ENCODE measurements around the gene EFCAB9.

DNA sequence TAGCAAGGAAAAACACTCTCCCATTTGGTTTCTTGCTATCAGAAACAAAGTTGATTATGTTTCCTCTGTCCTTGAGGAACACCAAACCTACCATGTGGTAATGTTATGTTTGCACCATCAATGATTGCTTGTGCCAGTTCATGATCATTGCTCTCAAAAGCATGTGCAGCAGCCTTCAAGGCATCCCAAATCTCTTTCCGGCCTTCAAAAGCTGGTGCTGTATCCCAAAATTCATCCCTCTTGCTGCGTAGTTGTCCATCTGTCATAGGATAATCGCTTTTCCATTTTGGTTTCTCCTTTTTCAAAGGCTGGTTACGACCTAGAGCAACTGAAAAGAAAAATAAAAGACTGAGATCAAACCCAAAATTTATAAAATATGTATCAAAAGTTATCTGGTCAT, 40.1 kb downstream of the EFCAB9 start:
- TF ChIP-seq CTCF (IDR thresholded peaks at IDR 0.05; ENCODE audit: poor library complexity, severe bottlenecking) (no peak), EZH2 (IDR thresholded peaks at IDR 0.05; ENCODE audit: borderline replicate concordance, insufficient read depth, low read length, poor library complexity, severe bottlenecking) (no peak)

Data from neural cell (in vitro differentiated cells).